GM19328 (cell line): ENCODE measurements around the gene PRIMPOL.

Experiments
- ATAC-seq: cut with Tn5 transposase; IDR thresholded peaks from one replicate; pipeline ENCODE4 v1.9.1; 2021; ENCODE audit warnings: mild to moderate bottlenecking, moderate library complexity; ENCODE audit not compliant: unreplicated experiment

The PRIMPOL gene

GRCh38 chr4:184664445-184665210 is 15.1 kb downstream of the PRIMPOL start:
- ATAC-seq = no peak

DNA sequence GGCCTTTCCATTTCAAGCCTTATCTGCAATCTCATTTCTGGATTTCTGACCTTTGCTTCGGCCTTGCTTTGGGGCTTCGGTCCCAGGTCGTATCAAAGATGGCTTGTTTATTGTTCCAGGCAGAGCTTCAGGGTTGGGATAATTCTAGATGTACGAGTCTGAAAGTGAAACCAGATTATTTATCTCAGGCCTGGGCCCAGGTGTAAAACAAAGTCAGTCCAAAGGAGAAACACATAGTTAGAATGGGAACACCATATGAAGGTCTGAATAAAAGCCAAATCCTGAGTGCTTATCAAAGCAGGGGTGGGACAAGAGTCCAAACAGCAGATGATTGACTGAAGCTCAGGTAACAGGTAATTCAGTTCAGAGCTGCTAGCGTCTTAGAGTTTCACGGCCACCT is 17.1 kb downstream of the PRIMPOL start:
- no peak for ATAC-seq

DNA sequence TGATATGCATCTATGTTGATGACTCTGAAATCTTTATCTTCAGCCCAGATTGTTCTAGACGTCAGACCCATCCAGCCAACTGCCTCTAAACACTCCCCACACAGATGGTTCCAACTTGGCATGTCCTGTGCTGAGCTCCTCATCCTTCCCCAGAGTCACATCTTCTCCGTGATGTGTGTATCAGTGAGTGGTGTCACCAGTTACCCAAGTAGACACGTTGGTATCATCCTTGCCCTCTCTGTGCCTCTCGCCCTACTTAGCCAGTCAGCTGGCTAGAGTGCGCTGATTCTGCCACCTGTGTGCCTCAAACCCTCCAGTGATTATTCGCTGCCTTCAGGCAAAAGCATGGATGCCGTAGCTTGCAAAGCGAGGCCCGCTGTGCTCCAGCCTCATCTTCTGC is 18.6 kb downstream of the PRIMPOL start:
- ATAC-seq = no peak

DNA sequence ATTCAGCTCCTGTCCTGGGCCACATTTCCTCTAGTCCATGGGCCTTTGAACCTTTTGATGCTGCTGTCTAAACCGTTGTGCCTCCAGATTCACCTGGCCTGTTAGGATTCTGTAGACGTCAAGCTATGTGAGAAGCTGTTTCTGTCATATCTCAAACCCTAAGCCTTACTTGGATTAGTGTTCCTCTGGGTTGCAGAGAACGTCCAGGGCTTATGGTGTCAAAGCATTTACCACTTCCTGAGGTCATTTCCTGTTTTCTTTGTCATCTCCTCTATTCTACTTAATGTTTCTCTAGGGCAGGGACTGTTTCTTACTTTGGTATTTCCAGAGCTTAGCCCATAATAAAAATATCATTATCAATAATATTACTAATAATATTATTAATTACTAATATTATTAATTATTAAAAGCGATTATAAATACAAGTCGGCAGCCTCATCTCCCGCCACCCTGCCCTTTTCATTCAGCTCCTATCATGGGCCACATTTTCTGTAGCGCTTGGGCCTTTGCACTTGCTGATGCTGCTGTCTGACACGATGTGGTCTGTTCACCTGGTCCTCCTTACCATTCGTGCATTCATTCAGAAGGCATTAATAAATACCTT is 19.1 kb downstream of the PRIMPOL start:
- no peak for ATAC-seq

GRCh38 chr4:184669251-184669650 is 19.7 kb downstream of the PRIMPOL start:
- no peak for ATAC-seq

GRCh38 chr4:184671101-184671500 is 21.6 kb downstream of the PRIMPOL start:
- no peak for ATAC-seq

DNA sequence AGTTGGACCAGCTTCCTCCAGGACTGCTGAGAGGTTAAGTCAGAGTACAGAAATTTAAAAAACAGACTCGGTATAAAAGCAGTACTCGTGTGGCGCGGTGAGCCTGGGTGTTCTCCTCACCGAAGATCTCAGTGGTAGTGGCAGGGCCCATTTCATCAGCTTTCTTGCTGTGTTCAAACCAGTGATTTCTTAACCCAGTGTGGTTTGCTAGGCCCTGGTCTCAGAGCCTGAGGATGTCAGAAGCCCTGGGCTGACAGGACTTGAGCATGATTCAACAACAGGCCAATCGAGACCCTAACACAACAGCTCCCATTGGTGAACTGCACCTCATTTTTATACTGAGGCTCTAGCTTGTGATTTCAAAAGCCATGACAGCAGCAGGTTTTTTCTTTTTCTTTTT is 23.2 kb downstream of the PRIMPOL start:
- no peak for ATAC-seq

GRCh38 chr4:184674011-184674410 is 24.5 kb downstream of the PRIMPOL start:
- no peak for ATAC-seq

DNA sequence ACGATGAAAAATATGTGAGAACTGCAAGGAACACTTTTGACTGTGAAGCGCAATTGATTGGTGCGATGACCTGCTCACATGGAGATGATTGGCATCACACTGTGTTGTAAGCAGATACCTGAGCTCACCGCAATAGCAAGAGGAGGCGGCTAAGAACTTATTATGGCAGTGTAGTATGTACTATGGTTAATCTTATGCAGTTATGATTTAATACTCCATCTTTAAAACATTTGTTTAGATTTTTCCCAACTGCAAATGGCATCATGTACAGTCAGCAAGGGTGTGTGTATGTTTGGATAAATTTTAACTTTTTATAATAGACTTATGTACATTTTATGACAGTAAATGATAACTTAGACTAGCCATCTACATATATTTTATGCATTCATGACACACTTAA is 25.5 kb downstream of the PRIMPOL start:
- ATAC-seq = no peak

GRCh38 chr4:184675821-184676492 is 26.4 kb downstream of the PRIMPOL start:
- no peak for ATAC-seq

DNA sequence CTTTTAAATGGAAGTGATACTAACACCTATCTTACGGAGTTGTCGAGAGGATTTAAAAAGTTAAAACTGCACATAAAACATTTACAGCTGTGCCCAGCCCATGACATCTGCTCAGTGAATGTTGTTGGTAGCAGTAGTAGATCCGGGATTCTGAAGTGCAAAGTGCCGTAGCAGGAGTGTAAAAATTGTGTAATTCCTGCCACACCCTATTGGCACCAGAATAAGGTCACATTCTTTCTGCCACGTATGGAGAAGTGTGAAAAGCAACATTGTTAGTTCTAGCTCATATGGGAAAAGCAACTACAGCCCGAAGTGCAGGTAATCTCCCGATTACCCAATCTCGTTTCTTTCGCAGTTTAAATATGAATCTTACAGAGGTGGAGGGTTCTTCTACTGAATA is 31.2 kb downstream of the PRIMPOL start:
- ATAC-seq = no peak

- no peak for ATAC-seq
Observed at GRCh38 chr4:184681916-184682315, 32.4 kb downstream of the PRIMPOL start.

- ATAC-seq = no peak
Observed at GRCh38 chr4:184684491-184685189, 35.1 kb downstream of the PRIMPOL start.

DNA sequence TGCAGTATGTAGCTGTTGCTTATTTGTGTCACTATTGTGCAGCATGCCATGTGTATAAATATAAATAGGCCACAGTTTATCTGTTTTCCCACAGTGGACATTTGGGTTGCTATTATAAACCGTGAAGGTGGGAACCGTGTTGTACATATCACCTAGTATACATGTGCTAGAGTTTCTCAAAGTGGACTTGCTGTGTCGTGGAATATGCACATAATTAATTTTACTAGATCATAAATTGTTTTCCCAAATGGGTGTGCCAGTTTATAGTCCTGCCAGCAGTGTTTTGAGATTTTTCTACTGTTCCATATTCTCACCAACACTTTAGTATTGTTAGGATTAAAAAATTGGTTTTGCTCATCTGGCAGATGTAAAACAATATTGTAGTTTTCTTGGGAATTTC is 38.5 kb downstream of the PRIMPOL start:
- no peak for ATAC-seq

DNA sequence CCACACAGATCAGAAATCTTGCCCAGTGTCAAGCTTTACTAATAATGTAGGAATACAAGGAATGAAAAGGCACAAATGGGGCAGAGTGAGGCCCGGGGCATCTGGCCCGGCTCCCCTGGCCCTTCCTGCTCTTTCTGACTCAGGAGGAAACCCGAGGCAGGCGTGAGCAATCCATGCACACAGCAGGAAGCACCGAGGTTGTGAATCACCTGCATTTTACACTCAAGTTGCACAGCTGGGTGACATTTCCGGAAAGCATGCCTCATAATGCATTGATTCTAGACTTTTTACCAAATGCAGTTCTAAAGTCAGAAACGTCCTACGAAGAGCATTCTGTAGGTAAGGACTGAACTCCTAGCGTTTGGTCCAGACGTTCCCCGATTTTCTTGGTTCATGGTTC is 38.9 kb downstream of the PRIMPOL start:
- no peak for ATAC-seq

DNA sequence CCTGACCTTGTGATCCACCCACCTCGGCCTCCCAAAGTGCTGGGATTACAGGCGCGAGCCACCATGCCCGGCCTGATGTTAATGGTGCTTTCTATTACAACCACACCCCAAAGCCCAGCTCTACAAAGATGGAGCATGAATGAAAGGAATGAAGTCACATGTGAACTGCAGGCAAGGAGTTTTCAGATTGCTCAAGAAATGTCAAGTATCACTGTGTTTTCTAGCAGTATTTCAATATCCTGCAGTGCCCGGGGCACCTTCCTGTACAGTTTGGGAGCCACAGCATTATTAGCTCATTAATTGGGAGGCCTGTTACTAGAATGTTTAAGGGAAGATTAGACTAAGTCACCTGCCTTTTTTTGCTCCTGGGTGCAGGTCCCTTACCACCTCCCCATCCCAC is 40.1 kb downstream of the PRIMPOL start:
- ATAC-seq = no peak

DNA sequence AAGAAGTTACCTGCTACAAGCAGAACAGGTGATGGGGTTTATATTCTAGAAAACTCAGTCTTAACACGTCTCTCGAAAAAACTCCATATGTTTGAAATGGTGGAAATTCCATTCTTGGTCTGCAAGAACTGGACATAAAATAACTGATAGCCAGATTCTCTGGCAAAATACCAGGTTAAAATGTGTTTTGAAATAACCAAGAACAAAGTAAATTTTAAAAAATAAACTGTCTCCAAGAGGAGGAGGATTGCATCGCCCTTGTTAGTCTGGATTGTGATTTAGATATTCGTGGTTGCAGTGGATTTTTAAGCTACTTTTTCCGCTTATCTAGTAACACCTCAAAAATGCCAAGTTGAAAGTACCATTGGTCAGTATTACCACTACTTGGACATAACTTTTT is 43.5 kb downstream of the PRIMPOL start:
- ATAC-seq = no peak

DNA sequence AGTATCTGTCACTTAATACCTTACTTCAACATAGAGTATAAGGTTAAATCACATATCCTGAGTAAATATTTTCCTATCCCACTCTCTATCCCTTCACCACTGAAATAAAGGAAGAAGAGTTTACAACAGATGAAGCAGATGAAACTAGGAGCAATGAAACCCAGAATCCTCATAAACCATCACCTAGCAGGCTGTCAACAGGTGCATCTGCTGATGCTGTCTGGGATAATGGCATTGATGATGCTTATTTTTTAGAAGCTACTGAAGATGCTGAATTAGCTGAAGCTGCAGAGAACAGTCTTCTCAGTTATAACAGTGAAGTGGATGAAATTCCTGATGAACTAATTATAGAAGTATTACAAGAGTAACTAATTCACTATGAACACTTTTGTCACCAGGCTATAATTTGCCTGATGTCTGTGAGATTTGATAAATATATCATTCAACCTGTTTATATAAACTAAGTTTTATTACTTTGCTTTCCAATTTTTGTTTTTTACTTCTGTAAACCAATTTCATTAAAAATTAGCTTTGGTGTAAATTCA is 44.9 kb downstream of the PRIMPOL start:
- ATAC-seq = no peak

DNA sequence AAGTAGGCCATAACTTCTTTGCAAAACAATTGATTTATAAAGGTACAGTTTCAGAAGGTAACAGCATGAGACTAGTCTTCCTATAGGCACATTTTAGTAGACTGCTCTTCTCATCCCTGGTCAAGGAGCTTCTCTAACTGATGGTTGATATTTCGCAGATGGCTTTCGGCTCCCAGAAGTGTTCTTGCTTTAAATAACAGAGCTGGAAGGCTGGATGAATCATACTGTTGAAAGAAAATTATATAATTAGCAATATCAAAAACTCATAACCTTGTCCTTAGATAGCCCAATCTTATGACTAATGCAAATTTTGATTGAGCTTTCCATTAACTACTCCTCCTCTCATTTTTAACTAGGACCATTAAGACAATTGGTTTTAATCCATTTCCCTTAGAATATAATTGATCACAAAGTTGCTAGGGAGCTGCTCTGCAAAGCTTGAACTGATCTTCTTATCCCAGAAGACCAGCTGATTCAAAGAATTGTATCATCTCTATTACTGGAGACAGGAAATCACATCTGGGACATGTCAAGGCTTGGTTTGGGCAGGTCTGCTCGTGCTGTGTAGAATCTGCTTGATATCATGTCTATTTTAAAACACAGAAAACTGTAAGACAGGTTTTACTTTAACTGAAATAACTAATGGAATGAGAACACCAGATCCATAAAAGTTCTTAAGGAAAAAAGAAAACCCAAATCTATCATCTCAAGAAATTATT is 45.8 kb downstream of the PRIMPOL start:
- ATAC-seq = no peak

DNA sequence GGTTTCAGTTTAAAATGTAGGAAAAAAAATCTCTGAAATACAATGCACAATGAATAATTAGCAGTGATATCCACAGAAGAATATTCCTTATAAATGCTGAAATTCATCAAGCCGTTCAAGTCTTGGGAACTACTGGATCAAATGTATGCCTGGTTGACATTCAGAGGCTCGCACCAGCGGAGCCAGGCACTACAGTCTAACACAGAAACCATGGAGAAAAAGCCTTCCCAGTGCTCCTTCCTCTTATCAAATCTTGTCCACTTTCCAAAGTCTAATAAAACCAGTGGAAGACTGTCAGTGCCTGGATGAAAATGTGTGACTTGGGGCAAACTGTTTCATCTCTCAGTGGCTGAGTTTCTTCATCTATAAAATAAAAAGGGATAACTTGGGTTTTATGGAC is 48.4 kb downstream of the PRIMPOL start:
- no peak for ATAC-seq

GRCh38 chr4:184699941-184700340 is 50.4 kb downstream of the PRIMPOL start:
- no peak for ATAC-seq
